C4-2B (cell line): ENCODE measurements around the gene APOA1.

Experiments
- H3K27ac ChIP-seq: fragments of 450-650 bp; 2 replicates; pipeline ENCODE4 v1.5.1; 2017
- CTCF ChIP-seq: fragments of 450-650 bp; conservative IDR thresholded peaks from 2 replicates; pipeline ENCODE4 v1.5.1; 2017; ENCODE audit warnings: mild to moderate bottlenecking
- ZFX ChIP-seq: fragments of 450-650 bp; IDR thresholded peaks from 2 replicates; pipeline ENCODE4 v1.6.1; 2017

The APOA1 gene

GRCh38 chr11:116835791-116836631, 1.4 kb downstream of the APOA1 start:
- TF ChIP-seq ZFX (peak; percentile 61; the same call in 1 of the 2 replicates), CTCF (peak; percentile 89)

GRCh38 chr11:116835042-116835772, 2.2 kb downstream of the APOA1 start:
- H3K27ac ChIP-seq, result peak overlapping the region; percentile 63
- TF ChIP-seq ZFX (no peak), CTCF (no peak)

More at GRCh38 chr11:116835791-116836631, 1.4 kb downstream of the APOA1 start:
- H3K27ac ChIP-seq, result peak overlapping the region; percentile 63

GRCh38 chr11:116834535-116835041, 2.8 kb downstream of the APOA1 start:
- peak overlapping the region; percentile 63; the same call in 1 of the 2 replicates for H3K27ac ChIP-seq

- TF ChIP-seq ZFX (no peak), CTCF (no peak)
- no peak overlapping the region for H3K27ac ChIP-seq
These were observed 3.4 kb downstream of the APOA1 start for GRCh38 chr11:116833816-116834534.

- TF ChIP-seq ZFX, result no peak
- TF ChIP-seq CTCF, result no peak
- no peak overlapping the region for H3K27ac ChIP-seq
These were observed 4.0 kb downstream of the APOA1 start for GRCh38 chr11:116833491-116833815.

GRCh38 chr11:116832350-116833290, 4.8 kb downstream of the APOA1 start:
- no peak for TF ChIP-seq CTCF
- no peak for TF ChIP-seq ZFX
- H3K27ac ChIP-seq, result no peak overlapping the region

GRCh38 chr11:116831790-116832349, 5.6 kb downstream of the APOA1 start:
- no peak overlapping the region for H3K27ac ChIP-seq
- no peak for TF ChIP-seq CTCF
- TF ChIP-seq ZFX, result no peak
